Measurements from ENCODE around the gene AFAP1L2. TPM values are rescaled to one million over a fixed set of nuclear protein-coding genes. Genes with fewer than 3 reads are reported as not detected.

Gene AFAP1L2
- polyA plus RNA-seq, 1 donor from 2014 or later: 0.88 TPM

- no peaks in the 10 kb centered on the region for H3K79me2 ChIP-seq (replicated peaks; ENCODE audit: insufficient read depth, low read length)
- H3F3A ChIP-seq (ENCODE audit: insufficient read depth, low read length, poor library complexity, severe bottlenecking): no peaks in the 10 kb centered on the region
- no peak overlapping the region for H3K27ac ChIP-seq (ENCODE audit: low read length)
- H3K4me3 ChIP-seq (ENCODE audit: low read length): no peak overlapping the region
- no peaks in the 10 kb centered on the region for H3K36me3 ChIP-seq (ENCODE audit: insufficient read depth, low read length)
- TF ChIP-seq, protein P1, sequence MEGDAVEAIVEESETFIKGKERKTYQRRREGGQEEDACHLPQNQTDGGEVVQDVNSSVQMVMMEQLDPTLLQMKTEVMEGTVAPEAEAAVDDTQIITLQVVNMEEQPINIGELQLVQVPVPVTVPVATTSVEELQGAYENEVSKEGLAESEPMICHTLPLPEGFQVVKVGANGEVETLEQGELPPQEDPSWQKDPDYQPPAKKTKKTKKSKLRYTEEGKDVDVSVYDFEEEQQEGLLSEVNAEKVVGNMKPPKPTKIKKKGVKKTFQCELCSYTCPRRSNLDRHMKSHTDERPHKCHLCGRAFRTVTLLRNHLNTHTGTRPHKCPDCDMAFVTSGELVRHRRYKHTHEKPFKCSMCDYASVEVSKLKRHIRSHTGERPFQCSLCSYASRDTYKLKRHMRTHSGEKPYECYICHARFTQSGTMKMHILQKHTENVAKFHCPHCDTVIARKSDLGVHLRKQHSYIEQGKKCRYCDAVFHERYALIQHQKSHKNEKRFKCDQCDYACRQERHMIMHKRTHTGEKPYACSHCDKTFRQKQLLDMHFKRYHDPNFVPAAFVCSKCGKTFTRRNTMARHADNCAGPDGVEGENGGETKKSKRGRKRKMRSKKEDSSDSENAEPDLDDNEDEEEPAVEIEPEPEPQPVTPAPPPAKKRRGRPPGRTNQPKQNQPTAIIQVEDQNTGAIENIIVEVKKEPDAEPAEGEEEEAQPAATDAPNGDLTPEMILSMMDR (IDR thresholded peaks at IDR 0.05; ENCODE audit: poor library complexity, severe bottlenecking): no peak
- TF ChIP-seq SMC3 (conservative IDR thresholded peaks at IDR 0.05; ENCODE audit: poor library complexity): no peak
- no peak for TF ChIP-seq MXI1 (conservative IDR thresholded peaks at IDR 0.05; ENCODE audit: poor library complexity, severe bottlenecking)
- no peak for TF ChIP-seq EZH2 (IDR thresholded peaks at IDR 0.05; ENCODE audit: borderline replicate concordance, insufficient read depth, low read length, poor library complexity, severe bottlenecking)
- H3K9me2 ChIP-seq (ENCODE audit: insufficient read depth, low read length): no peaks in the 10 kb centered on the region
- H3K4me2 ChIP-seq (ENCODE audit: low read length): no peak overlapping the region
- no peaks in the 10 kb centered on the region for H4K20me1 ChIP-seq (ENCODE audit: insufficient read depth)
- no peak overlapping the region for H3K9ac ChIP-seq (ENCODE audit: low read length)
- H2AFZ ChIP-seq (ENCODE audit: low read depth, low read length): no peak overlapping the region
- H3K27me3 ChIP-seq (ENCODE audit: insufficient read depth, low read depth, low read length): no peaks in the 10 kb centered on the region
- no peaks in the 10 kb centered on the region for H3K9me3 ChIP-seq (ENCODE audit: low read length)
Measured at GRCh38 chr10:114418109-114418508, 13.8 kb upstream of the AFAP1L2 start.

DNA sequence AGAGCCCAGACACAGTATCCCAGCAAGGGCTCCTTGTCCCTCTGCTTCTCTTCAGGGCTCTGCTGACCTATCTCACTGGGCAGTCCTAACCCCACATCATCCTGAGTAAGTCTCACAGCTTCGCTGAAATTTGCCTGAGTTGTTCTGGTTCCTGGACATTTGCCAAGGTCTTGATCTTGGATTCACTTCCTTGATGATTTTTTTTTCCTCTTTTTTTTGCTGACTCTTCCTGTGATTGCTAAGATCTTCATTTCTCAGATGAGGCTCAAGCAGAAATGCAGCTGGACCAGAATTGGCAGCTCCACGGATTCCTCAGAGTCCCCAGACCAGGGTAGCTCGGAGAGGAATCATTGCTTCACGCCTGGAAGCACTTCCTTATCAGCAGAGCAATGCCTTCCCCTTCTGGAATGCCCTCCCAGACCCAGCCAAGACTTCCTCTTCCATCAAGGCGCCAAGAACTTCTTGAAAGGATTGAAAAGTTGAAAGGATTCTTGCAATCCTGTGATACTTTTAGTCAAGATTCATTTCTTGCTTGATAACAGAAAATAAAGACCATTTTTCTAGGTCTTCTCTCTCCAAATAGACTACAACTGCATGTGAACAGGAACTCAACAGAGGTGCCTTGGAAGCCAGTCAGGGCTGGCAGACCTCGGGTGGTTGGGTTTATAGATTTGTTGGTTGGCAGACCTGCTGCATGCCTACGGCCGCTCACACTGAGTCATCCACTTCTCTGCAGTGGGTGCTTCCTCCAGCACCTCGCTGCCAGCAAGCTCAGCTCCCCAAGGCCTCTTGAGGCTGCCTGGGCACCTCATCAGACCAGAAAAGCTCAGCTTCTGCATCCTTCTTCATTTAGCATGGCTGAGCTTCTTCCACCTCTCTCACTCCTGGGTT is 8.8 kb upstream of the AFAP1L2 start:
- no peaks in the 10 kb centered on the region for H3K36me3 ChIP-seq (ENCODE audit: insufficient read depth, low read length)
- no peak overlapping the region for H3K9ac ChIP-seq (ENCODE audit: low read length)
- H2AFZ ChIP-seq (ENCODE audit: low read depth, low read length): no peak overlapping the region
- no peaks in the 10 kb centered on the region for H3K27me3 ChIP-seq (ENCODE audit: insufficient read depth, low read depth, low read length)
- no peak for TF ChIP-seq EP300 (conservative IDR thresholded peaks at IDR 0.05; ENCODE audit: poor library complexity, severe bottlenecking)
- TF ChIP-seq RAD21 (conservative IDR thresholded peaks at IDR 0.05): no peak
- TF ChIP-seq TAF1 (IDR thresholded peaks at IDR 0.05; ENCODE audit: low read depth): no peak
- H3K4me3 ChIP-seq (ENCODE audit: low read length): no peak overlapping the region
- no peaks in the 10 kb centered on the region for H3F3A ChIP-seq (ENCODE audit: insufficient read depth, low read length, poor library complexity, severe bottlenecking)
- H4K20me1 ChIP-seq (ENCODE audit: insufficient read depth): no peaks in the 10 kb centered on the region
- H3K79me2 ChIP-seq (replicated peaks; ENCODE audit: insufficient read depth, low read length): no peaks in the 10 kb centered on the region
- H3K4me2 ChIP-seq (ENCODE audit: low read length): no peak overlapping the region
- H3K9me3 ChIP-seq (ENCODE audit: low read length): no peaks in the 10 kb centered on the region
- H3K27ac ChIP-seq (ENCODE audit: low read length): no peak overlapping the region
- no peaks in the 10 kb centered on the region for H3K9me2 ChIP-seq (ENCODE audit: insufficient read depth, low read length)

DNA sequence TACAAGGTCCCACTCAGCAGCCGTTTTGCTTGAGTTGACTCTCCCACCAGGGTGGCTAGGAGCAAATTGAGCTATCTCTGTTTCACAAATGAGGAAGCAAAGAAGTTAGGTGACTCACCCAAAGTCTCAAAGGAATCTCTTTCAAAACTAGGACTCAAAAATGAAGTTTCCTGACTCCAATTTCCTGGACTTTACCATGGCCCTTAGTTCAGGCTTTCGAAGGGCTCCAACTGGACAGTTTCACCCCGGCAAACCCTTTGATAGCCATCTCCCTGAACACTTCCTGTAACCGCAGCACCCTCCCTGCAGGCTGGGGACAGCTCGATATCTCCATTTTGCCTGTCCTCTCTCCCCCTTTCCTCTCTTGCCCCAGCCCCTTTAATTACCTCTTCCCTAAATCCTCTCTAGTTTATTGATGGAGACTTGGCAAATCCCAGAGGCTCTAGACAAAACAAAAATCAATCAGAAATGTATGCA is 4.7 kb upstream of the AFAP1L2 start:
- Histone ChIP-seq H3K27ac (ENCODE audit: low read length) (no peak overlapping the region), H3K9me3 (ENCODE audit: low read length) (no peaks in the 10 kb centered on the region), H2AFZ (ENCODE audit: low read depth, low read length) (no peak overlapping the region), H3K79me2 (replicated peaks; ENCODE audit: insufficient read depth, low read length) (no peaks in the 10 kb centered on the region), H3K9me2 (ENCODE audit: insufficient read depth, low read length) (no peaks in the 10 kb centered on the region), H3K4me2 (ENCODE audit: low read length) (no peak overlapping the region), H3K9ac (ENCODE audit: low read length) (no peak overlapping the region), H4K20me1 (ENCODE audit: insufficient read depth) (no peaks in the 10 kb centered on the region), H3K36me3 (ENCODE audit: insufficient read depth, low read length) (no peaks in the 10 kb centered on the region), H3K4me3 (ENCODE audit: low read length) (no peak overlapping the region), H3F3A (ENCODE audit: insufficient read depth, low read length, poor library complexity, severe bottlenecking) (no peaks in the 10 kb centered on the region), H3K27me3 (ENCODE audit: insufficient read depth, low read depth, low read length) (peaks cover 19% of the 10 kb centered on the region)
- TF ChIP-seq EP300 (conservative IDR thresholded peaks at IDR 0.05; ENCODE audit: poor library complexity, severe bottlenecking) (no peak), EZH2 (IDR thresholded peaks at IDR 0.05; ENCODE audit: borderline replicate concordance, insufficient read depth, low read length, poor library complexity, severe bottlenecking) (no peak), REST (IDR thresholded peaks at IDR 0.05; ENCODE audit: borderline replicate concordance) (no peak), POLR2AphosphoS5 (IDR thresholded peaks at IDR 0.05) (no peak), TAF1 (IDR thresholded peaks at IDR 0.05; ENCODE audit: low read depth) (no peak), RAD21 (conservative IDR thresholded peaks at IDR 0.05) (no peak), SMC3 (conservative IDR thresholded peaks at IDR 0.05; ENCODE audit: poor library complexity) (no peak), MXI1 (conservative IDR thresholded peaks at IDR 0.05; ENCODE audit: poor library complexity, severe bottlenecking) (no peak)
- TF ChIP-seq, protein P1 (IDR thresholded peaks at IDR 0.05; ENCODE audit: poor library complexity, severe bottlenecking): no peak

Data from neural cell (in vitro differentiated cells).